Ammon's horn (tissue), 1 donor: ENCODE results near the gene LACTB.

ENCODE experiments used
- DNase-seq: peaks from one replicate; pipeline ENCODE4 v3.0.0-alpha.2; 2016; ENCODE audit warnings: low spot score

LACTB gene

DNA sequence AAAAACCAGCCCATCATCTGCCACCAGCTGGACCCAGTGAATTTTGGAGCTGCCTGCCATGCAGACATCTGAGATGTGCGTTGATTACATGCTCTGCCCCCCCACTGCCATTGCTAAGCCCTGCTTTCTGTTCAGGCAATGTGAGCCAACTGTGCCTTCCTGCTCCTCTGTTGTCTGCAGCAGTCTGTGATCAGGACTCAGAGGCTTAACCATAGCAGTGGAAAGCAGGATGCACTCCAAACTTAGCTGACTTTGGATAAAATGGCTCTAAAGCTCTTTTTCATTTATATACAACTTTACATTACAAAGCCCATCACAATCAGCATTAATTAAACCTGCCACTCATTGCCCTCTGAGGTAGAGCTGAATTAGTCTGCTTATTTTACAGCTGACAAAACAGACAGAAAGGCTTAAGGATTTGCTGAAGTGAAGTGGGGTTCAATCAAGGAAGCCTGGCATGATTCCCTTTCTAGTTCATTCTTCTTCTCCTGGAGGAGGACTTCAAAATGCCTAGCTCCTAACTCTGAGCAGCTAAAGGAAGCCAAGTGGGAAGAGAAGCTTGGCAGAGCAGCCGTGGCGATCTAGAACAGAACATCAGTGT, 51.3 kb downstream of the LACTB start:
- peak; percentile 75 for DNase-seq

DNA sequence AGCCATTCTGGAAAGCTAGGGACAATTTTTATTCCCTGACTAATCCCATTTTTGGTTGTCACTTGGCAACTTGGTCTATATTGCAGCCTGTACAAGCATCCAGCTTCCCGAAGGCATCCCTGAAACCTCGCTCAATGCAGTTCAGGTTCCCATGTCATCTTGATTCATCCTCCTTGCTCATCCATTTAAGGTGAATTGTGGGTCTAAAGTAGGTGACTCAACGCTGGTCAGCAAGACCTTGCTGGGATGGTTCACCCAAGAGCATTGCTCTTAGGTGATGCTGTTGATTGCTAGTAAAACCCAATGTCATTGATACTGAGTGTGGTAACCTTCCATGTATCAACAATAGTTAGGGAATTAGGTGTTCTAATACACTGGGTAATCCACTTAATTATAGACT, 54.6 kb downstream of the LACTB start:
- DNase-seq = no peak

DNA sequence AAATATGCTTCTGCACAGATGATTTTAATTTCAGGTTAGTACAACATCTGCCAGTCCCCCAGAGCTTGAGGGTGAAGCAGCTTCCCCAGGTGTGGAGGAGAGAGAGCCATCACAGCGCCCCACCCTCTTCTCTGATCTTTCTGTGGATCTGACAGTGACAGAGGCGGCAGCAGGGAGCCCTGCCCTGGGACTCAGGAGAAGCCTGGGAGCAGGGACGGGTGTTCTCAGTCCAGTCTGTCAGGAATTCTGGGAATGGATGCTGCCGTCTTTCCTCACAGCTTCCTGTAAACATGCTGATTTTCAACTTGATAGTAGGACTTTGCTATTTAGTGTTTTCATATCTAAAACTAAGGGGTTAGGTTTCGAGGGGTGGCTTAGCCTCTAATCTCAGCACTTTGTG, 56.4 kb downstream of the LACTB start:
- no peak for DNase-seq

DNA sequence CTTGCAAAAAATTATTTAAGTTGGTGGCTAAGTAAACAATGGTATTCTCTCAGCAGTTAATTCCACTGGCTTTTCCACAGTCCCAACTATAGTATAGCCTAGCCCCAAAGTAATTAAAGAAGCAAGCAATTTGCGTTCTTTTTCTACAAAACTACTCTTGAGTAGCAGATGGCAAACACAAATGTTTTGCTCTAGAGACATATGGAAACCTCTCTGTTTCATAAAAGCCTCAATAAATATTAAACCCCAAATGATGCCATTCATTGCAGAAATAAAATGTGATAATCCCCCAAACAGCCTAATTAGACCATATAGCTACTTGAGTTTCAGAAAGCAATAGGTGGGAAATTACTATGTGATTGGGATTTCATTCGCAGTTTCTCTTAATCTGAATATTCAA, 59.1 kb downstream of the LACTB start:
- DNase-seq = no peak

DNA sequence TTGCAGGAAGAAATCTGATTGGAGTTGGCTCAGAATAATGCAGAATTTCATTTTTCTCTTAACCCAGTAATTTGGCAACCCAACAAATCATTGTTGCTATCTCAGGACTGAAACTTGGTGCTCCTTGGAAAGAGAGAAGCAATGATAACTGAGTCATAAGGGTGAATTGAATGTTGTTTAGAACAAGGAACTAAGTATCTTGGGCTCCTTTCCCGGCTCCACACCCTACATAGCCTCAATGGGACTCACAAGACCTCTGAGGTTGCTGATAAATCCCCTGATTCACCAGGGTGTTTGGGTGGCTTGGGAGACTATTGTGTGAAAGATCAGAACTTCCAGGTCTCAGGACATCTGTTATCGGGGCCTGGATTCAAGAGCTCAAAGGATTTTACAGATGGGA, 60.0 kb downstream of the LACTB start:
- DNase-seq = no peak

DNA sequence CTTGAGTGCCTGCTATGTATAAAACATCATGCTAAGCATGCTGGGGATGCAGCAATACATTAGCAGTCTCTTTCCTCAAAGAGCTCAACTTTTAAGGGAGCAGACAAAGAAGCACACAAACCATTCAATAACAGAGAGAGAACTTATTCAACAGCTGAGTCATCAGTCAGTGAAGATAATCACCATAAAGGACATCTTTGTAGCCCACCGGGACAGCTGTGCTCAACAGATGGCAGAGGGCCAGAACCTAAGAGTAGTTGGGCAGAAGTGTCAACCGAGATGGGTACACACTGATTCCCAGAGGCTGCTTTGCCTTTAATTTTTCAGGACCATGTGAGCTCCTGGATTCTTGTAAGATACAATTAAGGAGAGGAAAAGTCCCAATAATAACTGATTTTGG, 63.5 kb downstream of the LACTB start:
- DNase-seq = no peak

DNA sequence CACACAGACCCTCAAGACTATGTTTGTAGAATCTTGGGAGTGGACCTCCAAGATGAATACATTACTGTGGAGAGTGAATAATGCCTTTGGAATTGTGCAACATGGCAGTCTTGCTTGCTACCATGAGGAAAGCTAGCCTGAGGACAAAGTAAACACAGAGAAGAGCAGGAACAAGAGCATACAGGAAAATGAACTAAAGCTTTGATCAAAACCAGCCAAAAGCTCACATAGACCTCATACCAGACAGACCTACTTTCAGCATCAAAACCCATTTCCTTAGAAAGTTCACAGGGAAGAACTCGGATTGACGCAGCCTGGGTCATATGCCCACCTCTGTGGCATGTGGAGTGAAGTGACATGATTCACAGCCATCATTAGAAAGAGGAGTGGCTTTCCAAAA, 64.4 kb downstream of the LACTB start:
- DNase-seq = no peak

DNA sequence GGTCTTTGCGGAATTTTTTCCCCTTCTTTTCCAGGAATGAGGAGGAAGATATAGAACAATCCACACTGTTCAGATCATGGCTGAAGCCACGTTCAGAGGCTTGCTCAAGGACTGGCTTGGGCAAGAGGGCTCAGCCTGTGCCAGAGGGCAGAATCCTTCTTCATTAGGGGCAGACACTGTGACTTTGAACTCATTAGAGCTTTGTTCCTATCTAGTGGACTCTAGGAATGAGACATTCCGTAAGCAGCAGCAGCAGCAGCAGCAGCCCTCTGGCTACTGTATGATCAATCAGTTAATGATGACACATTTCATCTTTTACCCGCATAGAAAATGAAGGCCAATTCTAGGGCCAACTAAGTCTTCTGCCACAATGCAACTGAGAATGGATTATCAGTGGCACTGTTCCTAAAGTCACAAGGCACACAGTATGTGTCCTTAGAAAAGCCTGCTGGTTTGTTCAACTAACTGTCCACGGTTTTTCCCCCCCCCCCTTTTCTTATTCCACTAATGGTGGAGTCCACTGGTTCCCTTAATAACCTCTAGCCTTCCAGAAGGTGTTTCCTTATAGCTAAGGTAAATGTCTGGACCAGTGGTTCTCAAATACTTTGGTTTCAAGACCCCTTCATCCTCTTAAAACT, 66.0 kb downstream of the LACTB start:
- DNase-seq = no peak

DNA sequence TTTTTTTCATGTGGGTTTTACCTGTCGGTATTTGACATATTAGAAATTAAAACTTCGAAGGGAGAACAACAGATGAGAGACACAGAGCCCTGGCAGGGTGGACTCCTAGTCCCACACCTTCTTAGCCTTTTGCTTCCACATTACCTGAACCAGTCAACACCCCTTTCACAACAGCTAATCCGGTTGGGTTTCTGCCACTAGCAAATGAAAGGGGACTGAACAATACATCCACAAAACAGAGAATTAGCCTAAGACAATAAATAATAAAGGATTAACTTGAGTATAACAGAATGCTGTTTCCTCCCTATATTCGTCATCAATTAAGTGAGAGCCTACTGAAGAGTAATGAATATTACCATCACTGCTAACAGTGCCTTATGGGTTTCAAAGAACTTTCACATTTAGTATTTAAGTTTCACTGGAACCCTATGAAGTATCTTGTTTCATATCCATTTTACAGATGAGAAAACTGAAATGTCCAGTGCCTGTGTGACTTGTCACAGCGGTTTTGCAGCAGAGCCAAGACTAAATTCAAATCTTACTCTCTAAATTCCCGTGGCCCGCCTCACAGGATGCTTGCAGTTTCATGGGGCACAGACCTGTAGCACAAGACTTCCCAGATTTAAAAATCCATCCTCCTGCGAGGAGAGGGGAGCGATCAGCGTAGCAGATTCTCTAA, 66.7 kb downstream of the LACTB start:
- no peak for DNase-seq

DNA sequence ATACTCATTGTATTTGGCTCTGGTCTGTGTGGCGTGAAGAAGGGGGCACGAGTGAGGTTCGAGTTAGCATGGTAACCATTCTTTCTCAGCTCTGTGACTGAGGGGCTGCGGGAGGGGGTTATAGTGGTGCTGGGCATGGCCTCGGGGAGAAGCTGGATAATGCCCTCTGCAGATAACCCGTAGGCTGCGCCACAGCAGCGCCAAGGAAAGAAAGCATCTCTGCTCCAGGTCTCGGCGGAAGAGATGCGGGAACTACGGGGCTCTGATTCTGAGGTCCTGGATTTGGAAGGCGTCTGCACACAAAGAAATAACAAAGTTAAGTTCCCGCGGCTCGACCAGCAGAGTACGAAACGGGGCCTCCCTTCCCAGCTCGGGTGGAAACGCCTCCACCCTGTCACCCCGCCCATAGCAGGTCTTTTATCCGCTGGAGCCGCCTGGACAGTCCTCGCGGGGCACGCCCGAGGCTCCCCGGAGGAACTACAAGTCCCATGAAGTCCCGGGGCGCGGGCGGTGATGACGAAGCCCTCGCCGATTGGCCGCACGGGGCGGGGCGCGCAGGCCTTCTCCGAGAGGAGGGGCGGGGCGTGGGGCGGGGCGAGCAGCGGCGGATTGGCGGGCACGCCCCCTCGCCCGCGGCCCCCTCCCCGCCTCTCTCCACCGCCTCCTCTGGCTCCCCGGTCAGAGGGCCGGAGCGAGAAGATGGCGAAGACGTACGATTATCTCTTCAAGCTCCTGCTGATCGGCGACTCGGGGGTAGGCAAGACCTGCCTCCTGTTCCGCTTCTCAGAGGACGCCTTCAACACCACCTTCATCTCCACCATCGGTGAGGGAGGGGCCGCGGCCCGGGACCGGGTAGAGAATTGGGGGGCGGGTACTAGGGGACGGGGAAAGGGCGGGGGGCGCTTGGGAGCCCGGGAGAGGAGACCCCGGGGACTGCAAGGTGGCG, 67.5 kb downstream of the LACTB start, which contains the start of gene RAB8B:
Gene RAB8B (plus strand): TSS at position 681 of the 946 bp plus-strand sequence. CDS start 19 bp downstream, at position 700.
- DNase-seq = peak; percentile 97

DNA sequence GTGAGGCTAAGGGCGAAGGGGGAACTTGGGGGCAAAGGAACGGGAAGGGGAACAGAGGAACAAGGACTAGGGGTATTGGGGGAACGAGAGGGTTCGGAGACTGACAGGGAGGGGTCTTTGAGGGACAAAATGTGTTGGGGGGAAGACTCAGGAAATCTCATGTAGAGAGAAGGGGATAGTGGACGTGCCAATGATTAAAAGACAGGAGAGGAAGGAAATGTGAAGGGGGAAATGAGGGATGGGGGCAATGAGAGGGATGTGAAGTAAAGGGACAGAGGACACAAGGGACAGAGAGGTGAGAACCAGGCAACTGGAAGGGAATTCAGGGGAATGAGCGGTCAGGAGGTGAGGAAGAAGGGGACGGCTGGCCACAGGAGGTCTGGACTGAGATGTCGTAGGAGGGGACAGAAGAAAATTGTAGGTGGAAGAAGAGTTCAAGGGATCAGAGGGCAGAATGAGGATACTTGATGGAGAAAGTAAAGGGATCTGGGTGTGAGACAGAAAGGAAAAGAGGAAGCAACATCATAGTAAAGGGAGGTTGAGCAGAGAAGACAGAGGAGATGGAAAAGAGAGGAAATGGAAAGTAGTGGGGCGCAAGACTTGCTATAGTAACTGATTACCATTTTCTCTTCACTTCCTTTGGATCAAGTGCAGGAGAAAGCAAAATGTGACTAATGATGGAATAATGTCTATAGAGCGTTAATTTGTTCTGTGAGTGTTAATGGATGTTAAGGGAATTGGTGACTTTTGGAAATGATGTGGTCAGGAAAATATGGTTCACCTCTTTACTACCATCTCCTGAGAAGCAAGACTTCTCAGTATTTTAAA, 68.5 kb downstream of the LACTB start:
- DNase-seq = peak; percentile 33

DNA sequence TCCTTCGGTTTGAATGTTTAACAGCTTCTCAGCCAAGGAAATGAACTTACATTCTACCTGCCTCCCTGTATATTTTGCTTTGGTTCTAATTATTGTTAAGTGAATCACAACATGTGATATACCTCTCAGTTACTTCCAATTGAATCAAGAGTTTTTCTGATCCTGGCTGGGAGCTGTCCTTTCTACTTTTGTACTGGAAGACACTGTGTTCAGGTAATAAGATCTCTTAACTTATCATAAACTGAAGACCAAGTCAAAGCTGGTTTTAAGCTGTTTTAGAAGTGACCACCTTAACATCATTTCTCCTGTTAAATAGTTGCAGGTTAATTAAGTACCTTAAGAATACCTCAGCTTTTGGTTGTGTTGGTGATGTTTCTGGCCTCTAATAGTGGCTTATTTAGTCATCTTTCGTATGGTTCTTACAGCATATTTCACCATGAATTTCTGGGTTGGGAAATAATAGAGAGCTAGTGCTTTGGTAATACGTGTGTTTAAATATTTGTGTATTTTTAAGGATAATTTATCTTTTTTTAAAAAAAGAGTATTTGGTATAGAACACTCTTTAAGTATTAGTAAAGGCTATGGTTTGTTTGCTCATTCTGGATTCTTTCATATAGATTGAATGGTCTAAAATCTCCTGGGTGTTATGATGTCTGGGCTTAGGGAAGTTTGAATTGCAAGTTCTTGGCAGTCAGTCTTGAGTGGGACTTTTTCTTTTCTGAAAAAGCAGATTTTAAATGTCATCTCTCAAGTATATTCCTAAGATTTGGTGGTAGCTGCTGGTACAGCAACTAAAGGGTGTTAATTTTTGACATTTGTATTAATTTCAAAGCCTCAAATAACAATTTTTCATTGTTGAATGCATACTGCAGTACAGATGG, 69.3 kb downstream of the LACTB start:
- DNase-seq = no peak
